Hepatocyte (in vitro differentiated cells): Measurements from ENCODE around the gene SEPTIN8. TPM values are rescaled to one million over a fixed set of nuclear protein-coding genes. Genes with fewer than 3 reads are reported as not detected.
A peak's percentile ranks its signal among the peaks of the same experiment; 100 is the strongest.

Source experiments
- DNase-seq: peaks from one replicate; pipeline ENCODE4 v3.0.0-alpha.2; 2016; ENCODE audit warnings: low spot score
- H2AFZ ChIP-seq: fragments of 200-600 bp; sonication (generic); 2 replicates; pipeline ENCODE4 v1.6.0; 2016; ENCODE audit warnings: antibody characterized with exemption, mild to moderate bottlenecking
- H3K27ac ChIP-seq: fragments of 200-600 bp; sonication (generic); 2 replicates; pipeline ENCODE4 v1.5.1; 2016; ENCODE audit warnings: mild to moderate bottlenecking
- H3K27me3 ChIP-seq: fragments of 200-600 bp; sonication (generic); 2 replicates; pipeline ENCODE4 v1.6.1; 2016
- H3K36me3 ChIP-seq: fragments of 200-600 bp; sonication (generic); replicated peaks from 2 replicates; pipeline ENCODE4 v1.5.1; 2016; ENCODE audit warnings: low read depth; ENCODE audit not compliant: insufficient read depth
- H3K4me1 ChIP-seq: fragments of 200-600 bp; sonication (generic); 2 replicates; pipeline ENCODE4 v1.5.1; 2016; ENCODE audit warnings: mild to moderate bottlenecking, moderate library complexity; ENCODE audit not compliant: insufficient read depth
- H3K4me2 ChIP-seq: fragments of 200-600 bp; sonication (generic); 2 replicates; pipeline ENCODE4 v1.6.0; 2016
- H3K4me3 ChIP-seq: fragments of 200-600 bp; sonication (generic); 2 replicates; pipeline ENCODE4 v1.5.1; 2016; ENCODE audit warnings: mild to moderate bottlenecking
- H3K79me2 ChIP-seq: fragments of 200-600 bp; sonication (generic); 2 replicates; pipeline ENCODE4 v1.6.0; 2017; ENCODE audit warnings: mild to moderate bottlenecking
- H3K9me2 ChIP-seq: fragments of 200-600 bp; sonication (generic); replicated peaks from 2 replicates; pipeline ENCODE4 v1.6.0; 2017; ENCODE audit warnings: mild to moderate bottlenecking; ENCODE audit not compliant: insufficient read depth
- H3K9me3 ChIP-seq: fragments of 200-600 bp; sonication (generic); 2 replicates; pipeline ENCODE4 v1.5.1; 2016; ENCODE audit warnings: low read depth, mild to moderate bottlenecking
- H4K20me1 ChIP-seq: fragments of 200-600 bp; sonication (generic); 2 replicates; pipeline ENCODE4 v1.6.0; 2016; ENCODE audit warnings: mild to moderate bottlenecking; ENCODE audit not compliant: insufficient read depth, poor library complexity, severe bottlenecking
- CTCF ChIP-seq: fragments of 200-600 bp; sonication (generic); IDR thresholded peaks from 2 replicates; pipeline ENCODE4 v1.5.1; 2016; ENCODE audit warnings: antibody characterized with exemption, mild to moderate bottlenecking; ENCODE audit not compliant: poor library complexity
- EZH2 ChIP-seq: fragments of 200-600 bp; sonication (generic); IDR thresholded peaks from 2 replicates; pipeline ENCODE4 v1.6.1; 2016; ENCODE audit warnings: antibody characterized with exemption, mild to moderate bottlenecking, borderline replicate concordance
- EZH2phosphoT487 ChIP-seq: fragments of 200-600 bp; sonication (generic); IDR thresholded peaks from one replicate; pipeline ENCODE4 v1.6.1; 2018; ENCODE audit warnings: antibody characterized with exemption, mild to moderate bottlenecking, low read depth, moderate library complexity; ENCODE audit not compliant: unreplicated experiment, severe bottlenecking
- WGBS: methylation state at CpG from one replicate; pipeline ENCODE4 v1.1.6; 2016; ENCODE audit warnings: low lambda C conversion rate; ENCODE audit errors: missing lambda C conversion rate; 5-methylcytosine and 5-hydroxymethylcytosine counted together
- polyA plus RNA-seq: library from polyadenylated mRNA; unstranded; fragments of >200 nt; fragmentation: Nextera tagmentation; extraction: Ambion mirVana; gene quantifications from 2 replicates; pipeline ENCODE4 v1.2.1, GENCODE V29; 2016
- total RNA-seq: library from RNA; depleted of rRNA; stranded (reverse); fragments of >200 nt; gene quantifications from 2 replicates; pipeline ENCODE4 v1.2.3, GENCODE V29; 2014

SEPTIN8 gene
- total and polyA plus RNA-seq, 2 experiments from 2014 or later = 18.7 to 41.9 TPM

GRCh38 chr5:132813599-132814502 is 36.8 kb upstream of the SEPTIN8 start:
- Histone ChIP-seq H3K36me3 (no peaks in the 10 kb centered on the region), H3K4me3 (peak overlapping the region; percentile 60), H3K79me2 (no peaks in the 10 kb centered on the region), H3K4me2 (peak overlapping the region; percentile 90), H4K20me1 (no peaks in the 10 kb centered on the region), H3K4me1 (peaks cover 20% of the 10 kb centered on the region), H3K9me2 (no peaks in the 10 kb centered on the region), H3K27me3 (peaks cover 17% of the 10 kb centered on the region), H3K9me3 (no peaks in the 10 kb centered on the region), H3K27ac (peak overlapping the region; percentile 48), H2AFZ (peak overlapping the region; percentile 87)
- TF ChIP-seq CTCF = no peak
- peak; percentile 19 for TF ChIP-seq EZH2phosphoT487
- peak; percentile 32 for TF ChIP-seq EZH2
- WGBS = 3% methylated on average over 85 of the region's 110 CpGs
- peak; percentile 65 for DNase-seq

DNA sequence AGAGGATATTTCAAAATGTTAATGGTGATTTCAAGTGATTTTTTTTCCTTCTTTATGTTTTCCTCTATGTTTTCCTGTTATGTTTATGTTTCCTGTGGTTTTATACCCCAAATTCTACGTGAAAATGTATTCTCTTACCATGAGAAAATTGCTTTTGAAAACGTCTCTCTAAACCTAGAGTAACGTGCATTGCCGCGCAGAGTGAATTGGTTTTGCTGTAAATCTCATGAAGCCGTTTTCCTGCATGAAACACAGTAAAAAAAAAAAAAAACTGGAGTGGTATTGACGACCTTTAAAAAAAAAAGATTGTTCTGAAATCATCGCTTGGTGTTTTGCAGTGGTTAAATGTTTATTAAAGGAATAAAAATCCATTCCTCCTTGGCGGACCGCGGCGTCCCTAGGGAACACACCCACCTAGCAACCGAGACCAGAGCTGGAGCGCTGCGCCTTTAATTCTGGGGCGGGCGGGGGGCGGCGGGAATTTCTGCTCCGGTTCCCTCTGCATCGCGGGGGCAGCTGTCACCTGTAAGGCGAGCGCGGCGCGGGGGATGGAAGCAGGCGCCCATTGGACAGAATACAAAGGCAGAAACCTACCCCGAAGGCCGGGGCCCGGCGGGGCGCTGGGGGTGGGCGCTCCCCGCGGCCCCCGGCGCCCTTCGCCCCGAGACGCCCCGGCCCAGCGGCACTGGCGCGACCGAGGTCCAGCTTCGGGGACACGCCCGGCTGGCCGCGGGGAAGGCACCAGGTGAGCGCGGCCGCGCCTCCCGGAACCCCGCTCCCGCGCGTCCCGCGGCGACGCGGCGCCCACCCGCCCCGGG is 36.0 kb upstream of the SEPTIN8 start, which contains the start of gene SOWAHA:
TSS of gene SOWAHA (plus strand) at position 522 of the 818 bp plus-strand sequence. CDS start 320 bp downstream, outside the sequence.
- Histone ChIP-seq H3K27ac (peak within 1 kb of the TSS; percentile 48), H3K27me3 (peaks cover 17% of the 10 kb centered on the region)
- DNase-seq = peak; percentile 64

More for the DNA sequence above, 36.0 kb upstream of the SEPTIN8 start, which contains the start of gene SOWAHA:
- Histone ChIP-seq H3K9me3 (no peaks in the 10 kb centered on the region), H3K4me3 (peak within 1 kb of the TSS; percentile 60), H3K4me1 (peaks cover 27% of the 10 kb centered on the region), H4K20me1 (no peaks in the 10 kb centered on the region), H3K4me2 (peak within 1 kb of the TSS; percentile 90), H3K79me2 (no peaks in the 10 kb centered on the region), H3K36me3 (no peaks in the 10 kb centered on the region), H3K9me2 (no peaks in the 10 kb centered on the region), H2AFZ (peak within 1 kb of the TSS; percentile 87)
- 6% methylated on average over 22 of the region's 68 CpGs for WGBS
- TF ChIP-seq EZH2phosphoT487 (no peak), EZH2 (no peak), CTCF (no peak)
